ENCODE results near the gene FEZ2.

DNA sequence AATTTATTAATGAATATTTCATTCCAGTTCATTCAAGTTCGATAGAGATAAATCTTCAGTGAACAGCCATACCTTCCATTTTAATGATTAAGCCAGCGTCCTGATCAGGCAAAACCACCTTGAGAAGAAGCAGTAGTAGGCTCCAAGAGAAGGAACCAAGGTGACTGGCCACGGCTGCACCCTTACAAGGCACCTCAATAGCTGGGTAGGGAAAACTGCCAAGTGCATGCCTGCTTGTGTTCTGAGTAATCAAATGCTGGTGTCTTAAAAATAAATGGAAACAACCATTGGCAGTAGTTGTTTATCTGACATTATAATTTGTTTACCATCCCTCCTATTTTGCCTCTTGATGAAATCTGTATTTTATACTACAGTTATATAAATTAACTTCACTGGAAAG is 10.0 kb upstream of the FEZ2 start:
- TF ChIP-seq, protein P1, sequence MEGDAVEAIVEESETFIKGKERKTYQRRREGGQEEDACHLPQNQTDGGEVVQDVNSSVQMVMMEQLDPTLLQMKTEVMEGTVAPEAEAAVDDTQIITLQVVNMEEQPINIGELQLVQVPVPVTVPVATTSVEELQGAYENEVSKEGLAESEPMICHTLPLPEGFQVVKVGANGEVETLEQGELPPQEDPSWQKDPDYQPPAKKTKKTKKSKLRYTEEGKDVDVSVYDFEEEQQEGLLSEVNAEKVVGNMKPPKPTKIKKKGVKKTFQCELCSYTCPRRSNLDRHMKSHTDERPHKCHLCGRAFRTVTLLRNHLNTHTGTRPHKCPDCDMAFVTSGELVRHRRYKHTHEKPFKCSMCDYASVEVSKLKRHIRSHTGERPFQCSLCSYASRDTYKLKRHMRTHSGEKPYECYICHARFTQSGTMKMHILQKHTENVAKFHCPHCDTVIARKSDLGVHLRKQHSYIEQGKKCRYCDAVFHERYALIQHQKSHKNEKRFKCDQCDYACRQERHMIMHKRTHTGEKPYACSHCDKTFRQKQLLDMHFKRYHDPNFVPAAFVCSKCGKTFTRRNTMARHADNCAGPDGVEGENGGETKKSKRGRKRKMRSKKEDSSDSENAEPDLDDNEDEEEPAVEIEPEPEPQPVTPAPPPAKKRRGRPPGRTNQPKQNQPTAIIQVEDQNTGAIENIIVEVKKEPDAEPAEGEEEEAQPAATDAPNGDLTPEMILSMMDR (IDR thresholded peaks at IDR 0.05) = no peak
- no peak for TF ChIP-seq ZFX (IDR thresholded peaks at IDR 0.05; ENCODE audit: borderline replicate concordance)

Data from 22Rv1 (cell line).